A549 (cell line): ENCODE results near the gene EIF3B.

Experiments used
- CTCF ChIP-seq: fragments of >200 bp; sonication (Bioruptor Twin); formaldehyde crosslinking; IDR thresholded peaks from 3 replicates; pipeline ENCODE4 v1.5.1; 2016
- JUN ChIP-seq, 2 experiments: fragments of >200 bp; sonication (Bioruptor Twin); formaldehyde crosslinking; IDR thresholded peaks; 2 replicates in 1 of 2; 3 replicates in 1 of 2; pipeline ENCODE4 v1.6.1; 2016 to 2017
- POLR2A ChIP-seq: IDR thresholded peaks from 2 replicates; pipeline ENCODE4 v1.6.1; 2012; ENCODE audit warnings: mild to moderate bottlenecking, low read length
- RARB ChIP-seq: fragments of 250-450 bp; sonication (Bioruptor Pico); IDR thresholded peaks from 2 replicates; pipeline ENCODE4 v1.8.0; 2021; ENCODE audit warnings: mild to moderate bottlenecking, moderate library complexity
- REST ChIP-seq: fragments of 200-600 bp; sonication (generic); IDR thresholded peaks from 2 replicates; pipeline ENCODE4 v1.6.1; 2016; ENCODE audit warnings: antibody characterized with exemption, mild to moderate bottlenecking, moderate library complexity
- RFX5 ChIP-seq: fragments of 450-650 bp; IDR thresholded peaks from 2 replicates; pipeline ENCODE4 v1.7.1; 2014; ENCODE audit warnings: antibody characterized with exemption, mild to moderate bottlenecking, moderate library complexity

GRCh38 chr7:2376351-2377154, 21.9 kb downstream of the EIF3B start:
- TF ChIP-seq REST (no peak), POLR2A (no peak), RARB (no peak), CTCF (no peak), RFX5 (no peak), JUN (IDR thresholded peaks at IDR 0.05) (no peak)
